ENCODE data around the gene TLDC2.
"Not testable (repeated sequence)": the region's sequence is repeated elsewhere in the genome, so short reads cannot be mapped to it uniquely, and the experiment has no call there.

Gene TLDC2

GRCh38 chr20:36871640-36872570, 4.0 kb upstream of the TLDC2 start:
- no peak for DNase-seq

- no peak for DNase-seq
Observed at GRCh38 chr20:36872852-36873251, 3.1 kb upstream of the TLDC2 start.

- no peak for DNase-seq
Observed at GRCh38 chr20:36873498-36874189, 2.3 kb upstream of the TLDC2 start.

- DNase-seq, result not testable (repeated sequence)
Observed at GRCh38 chr20:36875093-36875492, 845 bp upstream of the TLDC2 start.

- DNase-seq, result no peak
Observed at GRCh38 chr20:36876473-36876833, 515 bp downstream of the TLDC2 start.

- no peak for DNase-seq
Observed at GRCh38 chr20:36878941-36879340, 3.0 kb downstream of the TLDC2 start.

GRCh38 chr20:36880741-36881250, 4.9 kb downstream of the TLDC2 start:
- no peak for DNase-seq

- no peak for DNase-seq
Observed at GRCh38 chr20:36881331-36881730, 5.4 kb downstream of the TLDC2 start.

GRCh38 chr20:36881888-36882287, 6.0 kb downstream of the TLDC2 start:
- no peak for DNase-seq

GRCh38 chr20:36883977-36884535, 8.1 kb downstream of the TLDC2 start:
- DNase-seq, result no peak

- no peak for DNase-seq
Observed at GRCh38 chr20:36885356-36885755, 9.4 kb downstream of the TLDC2 start.

- peak; percentile 37 to 76 (median 65) for DNase-seq
Observed at GRCh38 chr20:36886859-36887751, 11.2 kb downstream of the TLDC2 start.

- DNase-seq, result no peak
Observed at GRCh38 chr20:36887752-36888090, 11.8 kb downstream of the TLDC2 start.

GRCh38 chr20:36888880-36889516, 13.1 kb downstream of the TLDC2 start:
- no peak for DNase-seq

GRCh38 chr20:36890586-36890985, 14.6 kb downstream of the TLDC2 start:
- no peak for DNase-seq

- no peak for DNase-seq
Observed at GRCh38 chr20:36891211-36891610, 15.3 kb downstream of the TLDC2 start.

GRCh38 chr20:36893801-36894200, 17.9 kb downstream of the TLDC2 start:
- DNase-seq, result no peak

- DNase-seq, result peak in 1 of 5 experiments; percentile 87
Observed at GRCh38 chr20:36895036-36895435, 19.1 kb downstream of the TLDC2 start.

GRCh38 chr20:36904690-36905089, 28.8 kb downstream of the TLDC2 start:
- DNase-seq, result peak in 1 of 5 experiments; percentile 59

GRCh38 chr20:36905566-36905965, 29.6 kb downstream of the TLDC2 start:
- DNase-seq, result not testable (repeated sequence)

- not testable (repeated sequence) for DNase-seq
Observed at GRCh38 chr20:36906086-36906485, 30.1 kb downstream of the TLDC2 start.

- DNase-seq, result no peak
Observed at GRCh38 chr20:36908603-36909002, 32.7 kb downstream of the TLDC2 start.
